Neural crest cell (in vitro differentiated cells): Measurements from ENCODE around the gene PRR11. TPM values are rescaled to one million over a fixed set of nuclear protein-coding genes. Genes with fewer than 3 reads are reported as not detected.

Experiments used
- DNase-seq: peaks from one replicate; pipeline ENCODE4 v3.0.0; 2021; ENCODE audit warnings: low read depth, mixed read lengths, low spot score
- H3K27ac Mint-ChIP-seq: one replicate; pipeline ENCODE4 v1.8.0; 2021; ENCODE audit warnings: mild to moderate bottlenecking, mixed read lengths; ENCODE audit not compliant: unreplicated experiment
- H3K27me3 Mint-ChIP-seq: 2 replicates; pipeline ENCODE4 v1.8.0; 2021; ENCODE audit warnings: low read depth, mild to moderate bottlenecking, mixed read lengths
- H3K36me3 Mint-ChIP-seq: 2 replicates; pipeline ENCODE4 v1.8.0; 2021; ENCODE audit warnings: low read depth, mild to moderate bottlenecking, mixed read lengths
- H3K4me1 Mint-ChIP-seq: 2 replicates; pipeline ENCODE4 v1.8.0; 2021; ENCODE audit warnings: mixed read lengths
- H3K4me3 Mint-ChIP-seq: one replicate; pipeline ENCODE4 v1.8.0; 2021; ENCODE audit warnings: mild to moderate bottlenecking, mixed read lengths
- H3K9me3 Mint-ChIP-seq: 2 replicates; pipeline ENCODE4 v1.8.0; 2021; ENCODE audit warnings: mixed read lengths
- total RNA-seq: library from RNA; stranded (reverse); gene quantifications from 2 replicates; pipeline ENCODE4 v1.2.1, GENCODE V29; 2021
- TF ChIP-seq, protein P1 (sequence below): fragments of 200-600 bp; sonication (generic); conservative IDR thresholded peaks from 2 replicates; pipeline ENCODE4 v1.5.0; 2021; ENCODE audit warnings: antibody characterized with exemption, mild to moderate bottlenecking

PRR11 gene
- total RNA-seq, 1 donor from 2014 or later, result 77.2 TPM

- H3K4me1 Mint-ChIP-seq, result peaks cover 50% of the 10 kb centered on the region
- H3K4me3 Mint-ChIP-seq, result no peak overlapping the region
- no peaks in the 10 kb centered on the region for H3K36me3 Mint-ChIP-seq
- H3K27ac Mint-ChIP-seq, result no peak overlapping the region
- TF ChIP-seq, protein P1, sequence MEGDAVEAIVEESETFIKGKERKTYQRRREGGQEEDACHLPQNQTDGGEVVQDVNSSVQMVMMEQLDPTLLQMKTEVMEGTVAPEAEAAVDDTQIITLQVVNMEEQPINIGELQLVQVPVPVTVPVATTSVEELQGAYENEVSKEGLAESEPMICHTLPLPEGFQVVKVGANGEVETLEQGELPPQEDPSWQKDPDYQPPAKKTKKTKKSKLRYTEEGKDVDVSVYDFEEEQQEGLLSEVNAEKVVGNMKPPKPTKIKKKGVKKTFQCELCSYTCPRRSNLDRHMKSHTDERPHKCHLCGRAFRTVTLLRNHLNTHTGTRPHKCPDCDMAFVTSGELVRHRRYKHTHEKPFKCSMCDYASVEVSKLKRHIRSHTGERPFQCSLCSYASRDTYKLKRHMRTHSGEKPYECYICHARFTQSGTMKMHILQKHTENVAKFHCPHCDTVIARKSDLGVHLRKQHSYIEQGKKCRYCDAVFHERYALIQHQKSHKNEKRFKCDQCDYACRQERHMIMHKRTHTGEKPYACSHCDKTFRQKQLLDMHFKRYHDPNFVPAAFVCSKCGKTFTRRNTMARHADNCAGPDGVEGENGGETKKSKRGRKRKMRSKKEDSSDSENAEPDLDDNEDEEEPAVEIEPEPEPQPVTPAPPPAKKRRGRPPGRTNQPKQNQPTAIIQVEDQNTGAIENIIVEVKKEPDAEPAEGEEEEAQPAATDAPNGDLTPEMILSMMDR, result no peak
- no peaks in the 10 kb centered on the region for H3K27me3 Mint-ChIP-seq
- no peaks in the 10 kb centered on the region for H3K9me3 Mint-ChIP-seq
- no peak for DNase-seq
Measured at GRCh38 chr17:59161477-59161876, 5.9 kb downstream of the PRR11 start.

DNA sequence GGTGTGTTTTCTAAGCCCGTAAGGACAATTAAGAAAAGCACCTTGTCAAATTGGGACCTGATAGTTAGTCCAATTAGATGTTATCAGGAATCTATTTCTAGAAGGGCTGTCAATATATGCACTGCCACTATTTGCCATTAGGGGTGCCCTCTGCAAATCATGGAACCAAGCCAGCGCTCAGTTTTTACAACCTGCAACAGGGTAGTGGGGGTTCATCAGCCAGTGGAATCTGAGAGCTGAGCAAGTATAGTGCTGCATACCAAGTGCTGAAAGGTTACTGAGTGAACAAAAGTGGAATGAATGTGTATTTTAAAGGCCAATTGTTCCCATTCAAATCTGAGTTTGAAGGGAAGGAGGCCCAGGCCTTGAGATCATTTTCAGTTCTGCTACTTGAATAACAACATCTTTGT is 10.4 kb downstream of the PRR11 start:
- TF ChIP-seq, protein P1, result peak; percentile 63

DNA sequence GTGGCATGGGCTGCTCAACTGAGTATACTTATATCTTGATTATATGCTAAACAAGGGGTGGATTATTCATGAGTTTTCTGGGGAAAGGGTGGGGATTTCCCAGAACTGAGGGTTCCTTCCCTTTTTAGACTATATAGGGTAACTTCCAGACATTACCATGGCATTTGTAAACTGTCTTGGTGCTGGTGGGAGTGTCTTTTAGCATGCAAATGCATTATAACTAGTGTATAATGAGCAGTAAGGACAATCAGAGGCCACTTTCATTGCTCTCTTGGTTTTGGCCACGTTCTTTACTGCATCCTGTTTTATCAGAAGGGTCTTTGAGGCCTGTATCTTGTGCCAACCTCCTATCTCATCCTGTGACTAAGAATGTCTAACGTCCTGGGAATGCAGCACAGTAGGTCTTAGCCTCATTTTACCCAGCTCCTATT is 12.0 kb downstream of the PRR11 start:
- no peaks in the 10 kb centered on the region for H3K27me3 Mint-ChIP-seq
- H3K4me3 Mint-ChIP-seq, result no peak overlapping the region
- no peak for DNase-seq
- H3K27ac Mint-ChIP-seq, result peak overlapping the region; percentile 43
- H3K36me3 Mint-ChIP-seq, result peaks cover 3% of the 10 kb centered on the region
- no peaks in the 10 kb centered on the region for H3K9me3 Mint-ChIP-seq
- TF ChIP-seq, protein P1, result no peak
- peaks cover 26% of the 10 kb centered on the region for H3K4me1 Mint-ChIP-seq

More for the DNA sequence above, 10.4 kb downstream of the PRR11 start:
- Mint-ChIP-seq H3K27ac (peak overlapping the region; percentile 98), H3K27me3 (no peaks in the 10 kb centered on the region), H3K4me1 (peaks cover 33% of the 10 kb centered on the region), H3K4me3 (peak overlapping the region; percentile 75), H3K9me3 (no peaks in the 10 kb centered on the region), H3K36me3 (peaks cover 3% of the 10 kb centered on the region)
- peak; percentile 63 for DNase-seq

- Mint-ChIP-seq H3K4me1 (peaks cover 7% of the 10 kb centered on the region), H3K27me3 (no peaks in the 10 kb centered on the region), H3K27ac (no peak overlapping the region), H3K36me3 (peaks cover 32% of the 10 kb centered on the region), H3K9me3 (peaks cover 7% of the 10 kb centered on the region), H3K4me3 (no peak overlapping the region)
- TF ChIP-seq, protein P1, result no peak
- no peak for DNase-seq
Measured at GRCh38 chr17:59172436-59173004, 17.0 kb downstream of the PRR11 start.

- Mint-ChIP-seq H3K36me3 (peaks cover 33% of the 10 kb centered on the region), H3K4me1 (peaks cover 3% of the 10 kb centered on the region), H3K27me3 (no peaks in the 10 kb centered on the region), H3K9me3 (peaks cover 7% of the 10 kb centered on the region), H3K27ac (no peak overlapping the region), H3K4me3 (no peak overlapping the region)
- TF ChIP-seq, protein P1, result no peak
- no peak for DNase-seq
Measured at GRCh38 chr17:59174671-59175070, 19.1 kb downstream of the PRR11 start.
